ENCODE results near the gene PRR19. TPM values are rescaled to one million over a fixed set of nuclear protein-coding genes. Genes with fewer than 3 reads are reported as not detected.
"Not testable (repeated sequence)": the region's sequence is repeated elsewhere in the genome, so short reads cannot be mapped to it uniquely, and the experiment has no call there.

Gene PRR19
- polyA plus RNA-seq, 3 donors, result 0.26 to 0.67 (median 0.34) TPM

GRCh38 chr19:42332059-42332458 lies 30.1 kb downstream of the PRR19 start:
- H3K27ac ChIP-seq (ENCODE audit: low read depth, low read length), result no peak overlapping the region
- WGBS, 3 donors, result 89 to 93% (median 93%) methylated on average over 6 of the region's 6 CpGs

GRCh38 chr19:42333018-42333417 lies 31.1 kb downstream of the PRR19 start:
- H3K27ac ChIP-seq (ENCODE audit: low read depth, low read length), result no peak overlapping the region
- WGBS, 3 donors, result 89 to 99% (median 93%) methylated on average over 3 of the region's 3 CpGs

- WGBS, 3 donors, result 86 to 91% (median 90%) methylated on average over 19 to 21 of the region's 21 CpGs
Measured at GRCh38 chr19:42333975-42334696, 32.2 kb downstream of the PRR19 start.

GRCh38 chr19:42334697-42335373 lies 32.9 kb downstream of the PRR19 start:
- WGBS, 3 donors, result 86 to 91% (median 88%) methylated on average over 13 of the region's 13 CpGs
- H3K27ac ChIP-seq (ENCODE audit: low read depth, low read length), result no peak overlapping the region

More at GRCh38 chr19:42333975-42334696, 32.2 kb downstream of the PRR19 start:
- H3K27ac ChIP-seq (ENCODE audit: low read depth, low read length), result no peak overlapping the region

GRCh38 chr19:42335374-42335936 lies 33.5 kb downstream of the PRR19 start:
- no peak overlapping the region for H3K27ac ChIP-seq (ENCODE audit: low read depth, low read length)
- 81 to 87% (median 81%) methylated on average over 7 of the region's 7 CpGs for WGBS, 3 donors

GRCh38 chr19:42335971-42336370 lies 34.0 kb downstream of the PRR19 start:
- WGBS, 3 donors, result 94 to 96% (median 95%) methylated on average over 19 of the region's 19 CpGs

GRCh38 chr19:42339126-42339860 lies 37.4 kb downstream of the PRR19 start:
- H3K27ac ChIP-seq (ENCODE audit: low read depth, low read length), result not testable (repeated sequence)
- 89 to 90% (median 90%) methylated on average over 7 of the region's 7 CpGs for WGBS, 3 donors

More at GRCh38 chr19:42335971-42336370, 34.0 kb downstream of the PRR19 start:
- no peak overlapping the region for H3K27ac ChIP-seq (ENCODE audit: low read depth, low read length)

GRCh38 chr19:42339922-42340321 lies 38.0 kb downstream of the PRR19 start:
- 90 to 98% (median 97%) methylated on average over 4 of the region's 4 CpGs for WGBS, 3 donors
- not testable (repeated sequence) for H3K27ac ChIP-seq (ENCODE audit: low read depth, low read length)

- 80 to 88% (median 82%) methylated on average over 15 to 17 of the region's 17 CpGs for WGBS, 3 donors
Measured at GRCh38 chr19:42343344-42344110, 41.6 kb downstream of the PRR19 start.

GRCh38 chr19:42344336-42344893 lies 42.5 kb downstream of the PRR19 start:
- 85 to 89% (median 86%) methylated on average over 17 to 18 of the region's 18 CpGs for WGBS, 3 donors
- H3K27ac ChIP-seq (ENCODE audit: low read depth, low read length), result no peak overlapping the region

More at GRCh38 chr19:42343344-42344110, 41.6 kb downstream of the PRR19 start:
- no peak overlapping the region for H3K27ac ChIP-seq (ENCODE audit: low read depth, low read length)

GRCh38 chr19:42345191-42345812 lies 43.4 kb downstream of the PRR19 start:
- WGBS, 3 donors, result 81 to 85% (median 82%) methylated on average over 6 of the region's 6 CpGs
- no peak overlapping the region for H3K27ac ChIP-seq (ENCODE audit: low read depth, low read length)

- H3K27ac ChIP-seq (ENCODE audit: low read depth, low read length), result no peak overlapping the region
- 96 to 97% (median 97%) methylated on average over 14 of the region's 14 CpGs for WGBS, 3 donors
Measured at GRCh38 chr19:42348211-42348610, 46.3 kb downstream of the PRR19 start.

GRCh38 chr19:42349378-42350107 lies 47.6 kb downstream of the PRR19 start:
- 94 to 97% (median 96%) methylated on average over 12 to 14 of the region's 14 CpGs for WGBS, 3 donors
- no peak overlapping the region for H3K27ac ChIP-seq (ENCODE audit: low read depth, low read length)

GRCh38 chr19:42350417-42350816 lies 48.5 kb downstream of the PRR19 start:
- no peak overlapping the region for H3K27ac ChIP-seq (ENCODE audit: low read depth, low read length)
- 79 to 100% (median 90%) methylated on average over 3 of the region's 3 CpGs for WGBS, 3 donors

- 91 to 95% (median 91%) methylated on average over 21 of the region's 21 CpGs for WGBS, 3 donors
- no peak overlapping the region for H3K27ac ChIP-seq (ENCODE audit: low read depth, low read length)
Measured at GRCh38 chr19:42351079-42351735, 49.3 kb downstream of the PRR19 start.

All from adipose tissue (tissue), 3 donors.